ENCODE data around the gene PSMA1. TPM values are rescaled to one million over a fixed set of nuclear protein-coding genes. Genes with fewer than 3 reads are reported as not detected.

Gene PSMA1
- total RNA-seq, 2 donors from 2014 or later: 120 to 147 TPM

DNA sequence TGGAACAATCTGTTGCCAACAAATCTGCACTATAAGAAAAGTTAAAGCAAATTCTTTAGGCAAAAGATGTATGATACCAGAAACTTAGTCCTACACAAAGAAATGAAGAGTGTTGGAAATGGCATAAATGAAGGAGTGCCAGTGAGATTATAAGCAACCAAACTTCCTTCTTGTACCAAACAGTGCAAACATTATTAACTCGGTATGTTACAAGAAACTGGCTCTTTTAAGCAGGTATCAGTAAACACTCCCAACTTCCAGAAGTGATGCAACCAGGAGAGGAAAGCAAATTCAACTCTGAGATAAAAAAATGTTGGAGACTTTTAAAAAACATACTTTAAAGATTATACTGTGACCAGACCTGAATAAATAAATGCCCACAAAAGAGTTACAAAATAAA lies 49.1 kb downstream of the PSMA1 start:
- TF ChIP-seq, protein P1, sequence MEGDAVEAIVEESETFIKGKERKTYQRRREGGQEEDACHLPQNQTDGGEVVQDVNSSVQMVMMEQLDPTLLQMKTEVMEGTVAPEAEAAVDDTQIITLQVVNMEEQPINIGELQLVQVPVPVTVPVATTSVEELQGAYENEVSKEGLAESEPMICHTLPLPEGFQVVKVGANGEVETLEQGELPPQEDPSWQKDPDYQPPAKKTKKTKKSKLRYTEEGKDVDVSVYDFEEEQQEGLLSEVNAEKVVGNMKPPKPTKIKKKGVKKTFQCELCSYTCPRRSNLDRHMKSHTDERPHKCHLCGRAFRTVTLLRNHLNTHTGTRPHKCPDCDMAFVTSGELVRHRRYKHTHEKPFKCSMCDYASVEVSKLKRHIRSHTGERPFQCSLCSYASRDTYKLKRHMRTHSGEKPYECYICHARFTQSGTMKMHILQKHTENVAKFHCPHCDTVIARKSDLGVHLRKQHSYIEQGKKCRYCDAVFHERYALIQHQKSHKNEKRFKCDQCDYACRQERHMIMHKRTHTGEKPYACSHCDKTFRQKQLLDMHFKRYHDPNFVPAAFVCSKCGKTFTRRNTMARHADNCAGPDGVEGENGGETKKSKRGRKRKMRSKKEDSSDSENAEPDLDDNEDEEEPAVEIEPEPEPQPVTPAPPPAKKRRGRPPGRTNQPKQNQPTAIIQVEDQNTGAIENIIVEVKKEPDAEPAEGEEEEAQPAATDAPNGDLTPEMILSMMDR (IDR thresholded peaks at IDR 0.05): no peak
- Histone ChIP-seq H3K27ac (no peak overlapping the region), H3K36me3 (peaks cover 40% of the 10 kb centered on the region), H3K27me3 (no peaks in the 10 kb centered on the region), H3K9me3 (no peaks in the 10 kb centered on the region), H3K4me1 (no peaks in the 10 kb centered on the region), H3K4me3 (no peak overlapping the region), H3K9ac (ENCODE audit: low read depth in 2 of 2, low read length in 2 of 2) (no peak overlapping the region)
- DNase-seq: no peak
- intact Hi-C loops (cut with DNase I): no loop called here

DNA sequence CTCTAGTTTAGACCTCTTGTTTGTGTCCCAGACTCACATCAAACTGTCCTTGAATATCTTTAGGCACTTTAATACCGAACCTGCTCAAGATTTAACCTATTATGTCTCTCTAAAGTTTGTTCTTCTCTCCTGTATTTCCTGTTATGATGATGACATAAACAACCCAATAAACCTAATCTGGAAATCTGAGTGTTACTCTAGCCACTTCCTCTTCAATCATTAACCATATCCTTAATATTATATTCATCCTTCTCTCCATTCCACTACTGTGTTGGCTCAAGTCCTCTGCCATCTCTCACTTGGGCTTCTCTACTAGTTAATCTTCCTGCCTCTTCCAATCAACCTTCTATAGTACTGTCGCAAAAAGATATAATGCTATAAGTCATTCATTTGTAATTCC lies 56.6 kb downstream of the PSMA1 start:
- Histone ChIP-seq H3K9me3 (no peaks in the 10 kb centered on the region), H3K27me3 (no peaks in the 10 kb centered on the region), H3K36me3 (peaks cover 47% of the 10 kb centered on the region), H3K4me3 (no peak overlapping the region), H3K9ac (ENCODE audit: low read depth in 2 of 2, low read length in 2 of 2) (no peak overlapping the region), H3K27ac (no peak overlapping the region), H3K4me1 (no peaks in the 10 kb centered on the region)
- no peak for DNase-seq
- intact Hi-C loops (cut with DNase I): no loop called here
- TF ChIP-seq, protein P1 (IDR thresholded peaks at IDR 0.05): no peak

DNA sequence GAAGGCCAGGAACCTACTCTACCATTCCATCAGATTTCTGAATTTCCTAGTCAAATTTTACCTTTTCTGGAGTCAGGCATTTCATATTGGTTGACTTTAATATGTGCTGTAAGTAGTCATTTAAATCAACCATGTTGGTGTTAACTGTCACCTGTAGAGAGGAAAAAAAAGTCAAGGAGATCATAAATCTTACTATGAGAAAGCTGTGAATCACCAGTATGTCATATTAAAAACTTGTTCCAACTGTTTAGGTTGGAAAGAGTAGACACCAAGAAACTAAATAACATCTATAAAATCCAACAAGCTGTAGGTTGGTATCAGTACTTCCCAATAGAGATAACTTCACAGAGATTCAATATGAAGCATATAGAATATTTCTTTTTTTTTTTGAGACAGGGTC lies 60.0 kb downstream of the PSMA1 start:
- TF ChIP-seq, protein P1 (IDR thresholded peaks at IDR 0.05): no peak
- H3K36me3 ChIP-seq: peaks cover 35% of the 10 kb centered on the region

DNA sequence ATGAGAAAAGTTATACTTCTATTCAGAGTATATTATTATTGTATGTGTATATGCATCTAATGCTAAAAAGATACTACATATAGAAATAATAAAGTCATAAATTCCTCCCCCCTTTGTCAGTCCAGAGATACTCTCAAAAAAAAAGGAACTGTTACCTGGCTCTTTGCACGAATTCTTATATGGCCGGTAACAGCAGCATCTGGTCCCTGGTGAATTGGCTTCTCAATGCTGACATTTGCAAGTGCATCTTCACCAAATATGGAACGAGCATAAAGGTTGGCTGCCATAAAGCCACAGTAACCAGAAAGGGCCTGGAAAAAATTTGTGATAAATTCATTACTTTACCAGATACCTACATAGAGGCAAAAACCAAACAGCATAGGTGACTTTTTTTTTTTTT lies 61.8 kb downstream of the PSMA1 start:
- no peaks in the 10 kb centered on the region for H3K27me3 ChIP-seq
- H3K27ac ChIP-seq: no peak overlapping the region
- H3K4me1 ChIP-seq: no peaks in the 10 kb centered on the region
- no peak overlapping the region for H3K9ac ChIP-seq (ENCODE audit: low read depth in 2 of 2, low read length in 2 of 2)
- no peak for DNase-seq
- no peak overlapping the region for H3K4me3 ChIP-seq
- no peaks in the 10 kb centered on the region for H3K9me3 ChIP-seq
- intact Hi-C loops (cut with DNase I): no loop called here
- TF ChIP-seq, protein P1 (IDR thresholded peaks at IDR 0.05): no peak
- peaks cover 24% of the 10 kb centered on the region for H3K36me3 ChIP-seq

More for the DNA sequence above, 60.0 kb downstream of the PSMA1 start:
- Histone ChIP-seq H3K4me1 (no peaks in the 10 kb centered on the region), H3K27me3 (no peaks in the 10 kb centered on the region), H3K9ac (ENCODE audit: low read depth in 2 of 2, low read length in 2 of 2) (no peak overlapping the region), H3K4me3 (no peak overlapping the region), H3K9me3 (no peaks in the 10 kb centered on the region), H3K27ac (no peak overlapping the region)
- no peak for DNase-seq
- intact Hi-C loops (cut with DNase I): no loop called here

DNA sequence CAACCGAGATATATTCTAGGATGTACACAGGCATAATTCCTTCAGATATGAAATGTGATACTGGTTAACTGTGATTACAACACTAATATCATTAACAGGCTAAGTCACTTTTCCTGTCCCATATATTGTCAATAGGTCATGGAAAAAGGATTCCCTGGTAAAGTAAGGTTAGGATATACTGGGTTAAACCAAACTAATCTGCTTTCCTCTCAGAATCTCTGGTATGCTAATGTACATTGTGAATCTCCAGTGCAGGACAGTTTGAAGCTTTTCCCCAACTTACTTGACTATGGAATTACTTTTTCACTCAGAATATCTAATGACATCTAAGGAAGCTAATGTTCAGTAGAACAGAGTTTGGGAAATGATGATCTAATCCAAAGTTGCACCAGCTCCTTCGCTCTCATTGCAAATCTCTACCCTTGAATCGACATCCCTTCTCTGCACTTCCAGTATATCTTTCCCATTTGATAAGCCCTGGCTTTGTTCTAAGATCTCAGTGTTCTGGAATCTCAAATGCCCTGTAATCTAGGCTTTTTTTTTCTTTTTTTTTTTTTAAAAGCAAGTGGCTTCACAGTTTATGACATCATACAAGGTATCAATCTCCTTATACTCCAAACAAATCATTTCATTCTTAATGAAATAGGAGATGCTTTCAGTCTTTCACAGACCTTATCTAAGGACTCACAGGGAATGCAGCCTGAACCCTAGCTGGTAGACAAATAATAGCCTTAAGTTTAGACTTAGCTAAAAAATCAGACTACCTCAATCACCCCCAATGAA lies 64.3 kb downstream of the PSMA1 start:
- intact Hi-C loops (cut with DNase I): loop anchor here (2.0 kb wide), 1 partner anchor 153 kb away; no protein-coding TSS in a partner anchor
- no peak overlapping the region for H3K9ac ChIP-seq (ENCODE audit: low read depth in 2 of 2, low read length in 2 of 2)
- H3K4me1 ChIP-seq: no peaks in the 10 kb centered on the region
- TF ChIP-seq, protein P1 (IDR thresholded peaks at IDR 0.05): no peak
- H3K27ac ChIP-seq: no peak overlapping the region
- no peak for DNase-seq
- H3K27me3 ChIP-seq: no peaks in the 10 kb centered on the region
- no peak overlapping the region for H3K4me3 ChIP-seq
- no peaks in the 10 kb centered on the region for H3K9me3 ChIP-seq
- H3K36me3 ChIP-seq: peaks cover 10% of the 10 kb centered on the region

Other genes starting within 250 kb of the PSMA1 start
- 10 to 100 TPM; 26.9 to 44.0 TPM for gene RRAS2, start 161.2 kb downstream of the PSMA1 start, total RNA-seq
- 100 to 1,000 TPM in 1 of 2 donors, 10 to 100 TPM in 1; 95.2 to 112 TPM for gene COPB1, start 20.6 kb downstream of the PSMA1 start, total RNA-seq
- 10 to 100 TPM; 21.5 to 23.6 TPM for gene PDE3B, start 123.4 kb upstream of the PSMA1 start, total RNA-seq